GM19193 (cell line): Measurements from ENCODE around the gene WDR33.

ENCODE experiments used
- POLR2A ChIP-seq: IDR thresholded peaks from 4 replicates; pipeline ENCODE4 v1.6.1; 2011; ENCODE audit not compliant: insufficient read depth, insufficient read length; ENCODE audit errors: extremely low read depth

The WDR33 gene

DNA sequence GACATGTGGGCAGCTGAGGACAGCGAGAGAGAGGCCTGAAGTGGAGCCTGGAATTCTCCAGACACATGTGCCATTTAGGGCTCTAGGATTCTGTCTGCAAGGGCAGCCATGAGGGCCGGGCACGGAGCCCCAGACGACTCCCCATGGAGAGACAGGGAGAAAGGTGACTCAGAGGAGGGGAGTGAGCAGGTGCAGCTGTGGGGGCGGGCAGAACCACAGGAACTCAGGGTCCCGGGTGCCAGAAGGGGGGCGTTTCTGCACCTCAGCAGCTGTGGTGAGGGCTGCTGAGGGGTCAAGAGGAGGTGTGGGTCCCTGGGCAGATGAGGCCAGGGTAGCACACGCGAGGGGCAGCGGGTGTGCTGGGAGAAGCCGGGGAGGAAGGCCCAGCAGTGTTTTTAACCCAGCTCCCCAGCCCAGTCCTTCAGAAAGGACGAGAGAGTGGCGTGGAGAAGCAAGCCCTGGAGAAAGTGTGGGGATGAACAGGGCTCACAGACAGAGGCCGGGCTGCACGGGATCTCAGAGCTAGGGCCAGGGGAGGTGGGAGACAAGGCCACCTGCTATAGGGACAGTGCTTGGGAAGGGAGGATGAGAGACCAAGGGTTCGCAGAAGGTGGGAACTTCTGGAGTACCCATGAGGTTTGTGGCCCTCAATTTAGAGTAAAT is 157.4 kb downstream of the WDR33 start:
- TF ChIP-seq POLR2A = no peak

DNA sequence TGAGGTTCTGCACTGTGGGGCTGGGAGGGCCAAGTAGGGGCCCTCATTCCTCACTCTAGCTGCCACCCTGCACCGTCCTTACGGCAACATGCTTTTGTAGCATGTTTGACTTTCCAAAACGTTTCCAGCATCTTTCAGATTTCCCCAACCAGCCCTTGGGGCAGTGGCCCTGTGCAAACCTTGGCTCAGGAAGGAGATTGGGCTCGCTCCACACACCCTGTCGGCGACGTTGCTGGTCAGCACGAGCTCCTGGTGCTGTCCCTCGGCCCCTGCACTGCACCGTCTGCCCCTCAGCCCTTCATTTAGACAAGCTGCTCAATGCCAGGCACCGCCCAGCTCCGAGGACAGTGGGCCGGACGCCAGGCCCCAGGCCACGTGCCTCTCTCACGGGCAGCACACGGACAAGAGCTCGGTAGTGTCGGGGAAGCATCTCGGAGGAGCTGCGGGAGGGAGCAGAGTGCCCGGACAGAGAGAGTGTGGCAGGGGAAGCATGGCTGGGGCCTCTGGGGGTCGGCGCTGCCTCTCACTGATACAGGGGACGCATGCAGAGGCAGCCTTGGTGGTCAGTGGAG is 158.1 kb downstream of the WDR33 start:
- TF ChIP-seq POLR2A = no peak

DNA sequence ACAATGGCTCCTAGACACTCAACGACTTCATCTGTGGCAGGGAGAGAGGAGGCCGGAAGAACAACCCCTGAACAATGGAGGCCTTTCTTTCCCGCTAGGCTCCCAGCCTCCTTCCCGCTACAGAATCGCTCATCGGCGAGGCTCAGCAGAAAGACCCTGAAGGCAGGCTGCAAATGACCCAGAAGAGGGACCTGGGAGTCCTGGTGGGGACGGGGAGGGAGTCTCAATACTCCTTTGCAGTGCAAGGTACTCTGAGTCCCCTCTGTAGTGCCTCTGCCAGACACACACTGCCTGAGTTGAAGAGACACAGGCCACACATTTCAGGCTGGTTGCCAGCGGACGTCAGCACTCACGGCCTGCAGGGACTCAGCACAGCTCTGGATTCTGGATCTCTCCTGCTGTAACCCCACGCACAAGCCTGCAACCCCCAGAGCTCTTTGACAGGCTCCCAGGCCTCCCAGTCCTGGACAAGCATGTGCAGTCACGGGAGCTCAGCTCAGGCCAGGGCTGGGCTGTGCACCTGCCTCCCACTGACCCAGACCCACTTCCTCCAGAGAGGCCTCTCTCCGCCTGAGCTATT is 158.9 kb downstream of the WDR33 start:
- no peak for TF ChIP-seq POLR2A

DNA sequence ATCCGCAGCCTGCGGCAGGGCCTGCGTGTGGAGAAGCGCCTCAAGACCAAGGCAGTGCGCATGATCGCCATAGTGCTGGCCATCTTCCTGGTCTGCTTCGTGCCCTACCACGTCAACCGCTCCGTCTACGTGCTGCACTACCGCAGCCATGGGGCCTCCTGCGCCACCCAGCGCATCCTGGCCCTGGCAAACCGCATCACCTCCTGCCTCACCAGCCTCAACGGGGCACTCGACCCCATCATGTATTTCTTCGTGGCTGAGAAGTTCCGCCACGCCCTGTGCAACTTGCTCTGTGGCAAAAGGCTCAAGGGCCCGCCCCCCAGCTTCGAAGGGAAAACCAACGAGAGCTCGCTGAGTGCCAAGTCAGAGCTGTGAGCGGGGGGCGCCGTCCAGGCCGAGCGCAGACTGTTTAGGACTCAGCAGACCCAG is 159.6 kb downstream of the WDR33 start:
- TF ChIP-seq POLR2A = no peak
